HL-60 (cell line): Measurements from ENCODE around the gene PTPRN2.

Source experiments
- DNase-seq, 2 experiments: peaks; one replicate each; pipeline ENCODE4 v3.0.0-alpha.2; 2010 to 2020; ENCODE audit warnings: low read depth in 1 of 2, low spot score in 1 of 2
- H3K27ac ChIP-seq: fragments of 250-450 bp; sonication (Bioruptor Pico); replicated peaks from 2 replicates; pipeline ENCODE4 v1.5.1; 2020; ENCODE audit warnings: mild to moderate bottlenecking, moderate library complexity
- H3K27me3 ChIP-seq: fragments of 250-450 bp; sonication (Bioruptor Pico); 2 replicates; pipeline ENCODE4 v1.5.1; 2021; ENCODE audit warnings: mild to moderate bottlenecking, moderate library complexity; ENCODE audit not compliant: insufficient read depth, poor library complexity, severe bottlenecking
- H3K4me3 ChIP-seq: replicated peaks from 2 replicates; pipeline ENCODE4 v1.5.1; 2011; ENCODE audit warnings: mild to moderate bottlenecking, control low read depth, low read length; ENCODE audit not compliant: insufficient read depth
- GABPA ChIP-seq: IDR thresholded peaks from 2 replicates; pipeline ENCODE4 v1.6.1; 2012; ENCODE audit warnings: low read depth
- POLR2AphosphoS5 ChIP-seq: IDR thresholded peaks from 2 replicates; pipeline ENCODE4 v1.6.1; 2012; ENCODE audit warnings: low read depth
- SPI1 ChIP-seq: IDR thresholded peaks from 2 replicates; pipeline ENCODE4 v1.6.1; 2012; ENCODE audit warnings: low read depth, mild to moderate bottlenecking, borderline replicate concordance
- TF ChIP-seq, protein P1 (sequence below): IDR thresholded peaks from 2 replicates; pipeline ENCODE4 v1.6.1; 2012; ENCODE audit warnings: low read depth; ENCODE audit not compliant: insufficient replicate concordance
- TF ChIP-seq, protein P2 (sequence below): IDR thresholded peaks from one replicate; pipeline ENCODE4 v1.5.1; 2011; ENCODE audit warnings: low read length, control low read depth, inconsistent platforms; ENCODE audit not compliant: insufficient read depth

Gene PTPRN2

DNA sequence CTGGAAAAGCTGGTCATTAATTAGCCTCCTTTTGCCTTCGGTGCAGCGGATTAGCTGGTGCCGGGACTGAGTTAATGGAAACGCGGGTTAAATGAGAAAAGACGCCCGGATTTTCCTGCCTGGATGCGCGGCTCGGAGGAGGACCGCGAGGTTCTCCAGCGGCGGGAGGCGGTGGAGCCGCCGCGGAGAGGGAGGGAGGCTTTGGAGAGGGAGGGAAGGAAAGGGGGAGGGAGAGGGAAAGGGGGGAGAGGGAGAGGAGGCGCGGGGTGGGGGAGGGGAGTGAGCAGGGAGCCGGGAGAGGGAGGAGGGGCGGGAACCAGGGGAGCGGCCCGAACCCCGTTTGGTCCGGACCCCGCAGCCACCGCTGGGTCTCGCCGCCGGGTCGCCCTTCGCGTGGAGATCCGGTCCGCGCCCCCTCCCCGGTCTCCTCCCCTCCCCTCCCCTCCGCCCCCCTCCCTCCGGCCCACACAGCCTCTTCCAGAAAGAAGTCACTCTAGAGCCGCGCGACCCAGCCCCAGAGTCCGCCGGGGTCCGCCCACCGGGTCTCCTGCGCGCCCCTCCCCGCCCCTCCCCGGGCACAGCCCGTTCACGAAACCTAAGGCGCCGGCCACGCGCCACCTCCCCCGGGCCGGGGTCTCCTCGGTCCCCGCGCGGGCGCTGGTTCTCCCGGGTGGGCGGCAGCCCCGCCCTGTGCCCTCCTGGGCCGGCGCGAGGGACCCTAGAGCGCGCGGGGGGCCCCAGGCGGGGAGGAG lies 903.3 kb downstream of the PTPRN2 start:
- no peak for DNase-seq
- Histone ChIP-seq H3K4me3 (no peak overlapping the region), H3K27ac (no peak overlapping the region), H3K27me3 (peaks cover 81% of the 10 kb centered on the region)
- TF ChIP-seq, protein P1, sequence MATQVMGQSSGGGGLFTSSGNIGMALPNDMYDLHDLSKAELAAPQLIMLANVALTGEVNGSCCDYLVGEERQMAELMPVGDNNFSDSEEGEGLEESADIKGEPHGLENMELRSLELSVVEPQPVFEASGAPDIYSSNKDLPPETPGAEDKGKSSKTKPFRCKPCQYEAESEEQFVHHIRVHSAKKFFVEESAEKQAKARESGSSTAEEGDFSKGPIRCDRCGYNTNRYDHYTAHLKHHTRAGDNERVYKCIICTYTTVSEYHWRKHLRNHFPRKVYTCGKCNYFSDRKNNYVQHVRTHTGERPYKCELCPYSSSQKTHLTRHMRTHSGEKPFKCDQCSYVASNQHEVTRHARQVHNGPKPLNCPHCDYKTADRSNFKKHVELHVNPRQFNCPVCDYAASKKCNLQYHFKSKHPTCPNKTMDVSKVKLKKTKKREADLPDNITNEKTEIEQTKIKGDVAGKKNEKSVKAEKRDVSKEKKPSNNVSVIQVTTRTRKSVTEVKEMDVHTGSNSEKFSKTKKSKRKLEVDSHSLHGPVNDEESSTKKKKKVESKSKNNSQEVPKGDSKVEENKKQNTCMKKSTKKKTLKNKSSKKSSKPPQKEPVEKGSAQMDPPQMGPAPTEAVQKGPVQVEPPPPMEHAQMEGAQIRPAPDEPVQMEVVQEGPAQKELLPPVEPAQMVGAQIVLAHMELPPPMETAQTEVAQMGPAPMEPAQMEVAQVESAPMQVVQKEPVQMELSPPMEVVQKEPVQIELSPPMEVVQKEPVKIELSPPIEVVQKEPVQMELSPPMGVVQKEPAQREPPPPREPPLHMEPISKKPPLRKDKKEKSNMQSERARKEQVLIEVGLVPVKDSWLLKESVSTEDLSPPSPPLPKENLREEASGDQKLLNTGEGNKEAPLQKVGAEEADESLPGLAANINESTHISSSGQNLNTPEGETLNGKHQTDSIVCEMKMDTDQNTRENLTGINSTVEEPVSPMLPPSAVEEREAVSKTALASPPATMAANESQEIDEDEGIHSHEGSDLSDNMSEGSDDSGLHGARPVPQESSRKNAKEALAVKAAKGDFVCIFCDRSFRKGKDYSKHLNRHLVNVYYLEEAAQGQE, result no peak
- TF ChIP-seq GABPA, result no peak
- no peak for TF ChIP-seq SPI1
- TF ChIP-seq, protein P2, sequence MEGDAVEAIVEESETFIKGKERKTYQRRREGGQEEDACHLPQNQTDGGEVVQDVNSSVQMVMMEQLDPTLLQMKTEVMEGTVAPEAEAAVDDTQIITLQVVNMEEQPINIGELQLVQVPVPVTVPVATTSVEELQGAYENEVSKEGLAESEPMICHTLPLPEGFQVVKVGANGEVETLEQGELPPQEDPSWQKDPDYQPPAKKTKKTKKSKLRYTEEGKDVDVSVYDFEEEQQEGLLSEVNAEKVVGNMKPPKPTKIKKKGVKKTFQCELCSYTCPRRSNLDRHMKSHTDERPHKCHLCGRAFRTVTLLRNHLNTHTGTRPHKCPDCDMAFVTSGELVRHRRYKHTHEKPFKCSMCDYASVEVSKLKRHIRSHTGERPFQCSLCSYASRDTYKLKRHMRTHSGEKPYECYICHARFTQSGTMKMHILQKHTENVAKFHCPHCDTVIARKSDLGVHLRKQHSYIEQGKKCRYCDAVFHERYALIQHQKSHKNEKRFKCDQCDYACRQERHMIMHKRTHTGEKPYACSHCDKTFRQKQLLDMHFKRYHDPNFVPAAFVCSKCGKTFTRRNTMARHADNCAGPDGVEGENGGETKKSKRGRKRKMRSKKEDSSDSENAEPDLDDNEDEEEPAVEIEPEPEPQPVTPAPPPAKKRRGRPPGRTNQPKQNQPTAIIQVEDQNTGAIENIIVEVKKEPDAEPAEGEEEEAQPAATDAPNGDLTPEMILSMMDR, result no peak
- TF ChIP-seq POLR2AphosphoS5, result no peak

DNA sequence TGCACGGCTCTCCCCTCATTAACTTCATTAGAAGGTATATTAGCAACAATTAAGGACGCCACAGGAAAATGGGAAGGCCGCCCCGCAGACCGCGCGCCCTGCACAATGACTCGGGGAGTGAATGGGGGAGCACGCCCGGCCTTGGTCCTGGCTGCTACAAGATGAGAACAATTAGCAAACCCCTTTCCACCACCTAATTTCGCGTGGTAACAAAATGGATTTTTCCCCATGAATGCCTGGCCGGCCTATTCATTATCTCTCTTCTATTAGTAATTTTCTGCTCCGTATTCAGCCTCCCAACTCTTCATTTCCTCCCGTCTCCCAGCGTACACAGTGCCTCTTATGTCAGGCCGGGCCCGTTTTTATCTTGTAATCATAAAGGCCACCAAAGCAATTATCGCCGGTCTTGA lies 903.9 kb downstream of the PTPRN2 start:
- no peak for TF ChIP-seq SPI1
- no peak for TF ChIP-seq GABPA
- TF ChIP-seq POLR2AphosphoS5, result no peak
- TF ChIP-seq, protein P1, result no peak
- TF ChIP-seq, protein P2, result no peak
- Histone ChIP-seq H3K27ac (no peak overlapping the region), H3K27me3 (peaks cover 80% of the 10 kb centered on the region), H3K4me3 (no peak overlapping the region)
- DNase-seq, result no peak

DNA sequence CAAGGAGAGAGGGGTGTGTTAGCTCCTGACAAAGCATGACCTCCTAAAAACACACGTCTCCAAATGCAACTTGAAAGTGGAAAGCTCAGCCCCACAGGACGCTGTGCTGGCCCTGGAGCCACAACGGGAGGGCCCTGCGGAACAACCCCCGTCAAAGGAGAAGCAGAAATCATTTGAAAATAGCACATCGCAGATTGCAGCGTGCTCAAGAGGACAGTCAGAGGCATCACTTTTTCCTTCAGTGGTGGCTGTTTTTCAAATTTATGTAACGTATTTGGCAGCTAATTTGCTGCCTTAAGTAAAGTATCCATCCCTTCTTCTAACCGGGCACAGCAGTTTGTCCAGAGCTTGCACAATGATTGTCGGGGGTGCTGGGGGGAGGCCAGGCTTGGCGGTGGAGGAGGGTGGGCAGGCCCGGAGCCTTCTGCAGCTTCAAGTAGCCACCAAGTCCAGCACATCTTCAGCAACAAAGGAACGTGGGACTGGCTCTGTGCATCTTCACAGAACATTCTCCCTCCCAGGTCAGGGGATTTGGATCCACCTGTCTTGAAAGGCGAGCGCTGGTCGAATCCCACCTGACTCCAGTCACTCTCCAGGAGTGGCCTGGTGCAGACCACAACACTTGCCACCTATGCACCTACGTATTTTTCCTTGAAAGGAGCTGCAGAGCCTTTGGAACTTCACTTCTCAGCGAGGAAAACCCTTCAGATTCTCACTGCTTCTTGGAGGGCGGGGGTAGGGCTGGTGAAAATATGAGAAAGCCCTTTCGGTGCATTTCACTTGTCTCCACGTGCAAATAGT lies 904.5 kb downstream of the PTPRN2 start:
- H3K27ac ChIP-seq, result no peak overlapping the region
- peaks cover 74% of the 10 kb centered on the region for H3K27me3 ChIP-seq
- H3K4me3 ChIP-seq, result no peak overlapping the region
- no peak for TF ChIP-seq GABPA
- DNase-seq, result no peak

DNA sequence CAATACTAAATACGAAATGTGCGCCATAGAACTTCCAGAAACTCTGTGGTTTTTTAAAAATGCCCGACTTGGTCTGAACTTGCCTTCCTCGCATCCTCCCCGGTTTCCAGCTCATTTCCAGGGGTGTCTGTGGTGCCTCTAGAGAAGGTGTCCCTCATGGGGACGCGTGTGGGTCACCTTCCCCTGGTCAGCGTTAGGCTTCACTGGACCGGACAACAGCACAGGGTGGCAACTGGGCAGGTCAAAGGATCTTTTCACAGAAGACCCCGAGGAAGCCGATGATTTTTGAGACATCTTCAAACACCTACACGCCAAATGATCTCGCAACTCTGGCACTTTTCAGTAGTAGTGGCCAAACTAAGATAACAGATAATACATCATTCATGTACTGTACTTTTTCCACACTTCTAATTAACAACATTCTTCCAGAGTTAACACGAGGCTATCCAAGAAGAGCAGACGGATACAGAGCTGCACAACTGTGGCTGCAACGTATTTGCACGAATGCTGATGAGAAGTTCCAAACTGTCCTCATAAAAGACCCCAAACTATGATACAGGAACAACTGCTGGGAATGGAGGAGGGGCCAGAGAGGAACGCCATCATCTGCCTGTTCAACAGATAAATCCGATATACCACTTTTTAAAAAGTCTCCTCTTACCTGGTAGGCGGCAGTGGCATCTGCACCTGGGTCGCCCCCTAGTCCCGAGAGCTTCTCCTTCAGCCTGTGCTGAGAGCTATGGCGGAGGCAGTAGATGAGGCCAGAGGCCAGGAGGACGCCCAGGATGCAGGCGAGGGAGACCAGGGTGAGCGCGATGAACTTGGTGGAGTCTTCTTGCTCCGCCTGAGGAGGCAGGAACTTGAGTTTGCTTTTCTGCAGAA lies 905.3 kb downstream of the PTPRN2 start:
- Histone ChIP-seq H3K27ac (no peak overlapping the region), H3K4me3 (no peak overlapping the region), H3K27me3 (peaks cover 71% of the 10 kb centered on the region)
- no peak for TF ChIP-seq SPI1
- no peak for TF ChIP-seq POLR2AphosphoS5
- no peak for TF ChIP-seq GABPA
- TF ChIP-seq, protein P1, result no peak
- TF ChIP-seq, protein P2, result no peak
- DNase-seq, result no peak
